ENCODE measurements around the gene VPS8.

GRCh38 chr3:184832903-184833302, 20.9 kb downstream of the VPS8 start:
- TF ChIP-seq CTCF (IDR thresholded peaks at IDR 0.05; ENCODE audit: insufficient read depth, low read length, poor library complexity, severe bottlenecking) (no peak), EZH2phosphoT487 (conservative IDR thresholded peaks at IDR 0.05; ENCODE audit: low read length) (no peak)

Measured in SU-DHL-6 (cell line).